GM18499 (cell line): ENCODE measurements around the gene DPY19L3.
"Not testable (repeated sequence)": the region's sequence is repeated elsewhere in the genome, so short reads cannot be mapped to it uniquely, and the experiment has no call there.

Experiments used
- ATAC-seq: cut with Tn5 transposase; IDR thresholded peaks from one replicate; pipeline ENCODE4 v1.9.1; 2021; ENCODE audit warnings: moderate number of reproducible peaks; ENCODE audit not compliant: insufficient read depth, unreplicated experiment

The DPY19L3 gene

GRCh38 chr19:32483574-32483973 is 78.0 kb downstream of the DPY19L3 start:
- no peak for ATAC-seq

- ATAC-seq: no peak
These were observed 84.4 kb downstream of the DPY19L3 start for GRCh38 chr19:32489971-32490370.

- no peak for ATAC-seq
These were observed 91.8 kb downstream of the DPY19L3 start for GRCh38 chr19:32497391-32497790.

- no peak for ATAC-seq
These were observed 93.2 kb downstream of the DPY19L3 start for GRCh38 chr19:32498648-32499200.

- ATAC-seq: not testable (repeated sequence)
These were observed 106.9 kb downstream of the DPY19L3 start for GRCh38 chr19:32512498-32512897.

- no peak for ATAC-seq
These were observed 113.5 kb downstream of the DPY19L3 start for GRCh38 chr19:32519023-32519422.

GRCh38 chr19:32522967-32523366 is 117.4 kb downstream of the DPY19L3 start:
- no peak for ATAC-seq

- ATAC-seq: no peak
These were observed 121.3 kb downstream of the DPY19L3 start for GRCh38 chr19:32526895-32527294.

- ATAC-seq: no peak
These were observed 125.2 kb downstream of the DPY19L3 start for GRCh38 chr19:32530773-32531172.

- ATAC-seq: no peak
These were observed 126.7 kb downstream of the DPY19L3 start for GRCh38 chr19:32532233-32532632.
